Stimulated activated CD8-positive, alpha-beta memory T cell treated with anti-CD3 and anti-CD28 coated beads, Interleukin-15, amount 100 ng/mL, for 4 hours (primary cell): ENCODE data around the gene MAGI1.

ENCODE experiments used
- DNase-seq, 2 donors: peaks; one replicate each; pipeline ENCODE4 v3.0.0-alpha.2; 2020; ENCODE audit warnings: low read depth in 2 of 2

Gene MAGI1

DNA sequence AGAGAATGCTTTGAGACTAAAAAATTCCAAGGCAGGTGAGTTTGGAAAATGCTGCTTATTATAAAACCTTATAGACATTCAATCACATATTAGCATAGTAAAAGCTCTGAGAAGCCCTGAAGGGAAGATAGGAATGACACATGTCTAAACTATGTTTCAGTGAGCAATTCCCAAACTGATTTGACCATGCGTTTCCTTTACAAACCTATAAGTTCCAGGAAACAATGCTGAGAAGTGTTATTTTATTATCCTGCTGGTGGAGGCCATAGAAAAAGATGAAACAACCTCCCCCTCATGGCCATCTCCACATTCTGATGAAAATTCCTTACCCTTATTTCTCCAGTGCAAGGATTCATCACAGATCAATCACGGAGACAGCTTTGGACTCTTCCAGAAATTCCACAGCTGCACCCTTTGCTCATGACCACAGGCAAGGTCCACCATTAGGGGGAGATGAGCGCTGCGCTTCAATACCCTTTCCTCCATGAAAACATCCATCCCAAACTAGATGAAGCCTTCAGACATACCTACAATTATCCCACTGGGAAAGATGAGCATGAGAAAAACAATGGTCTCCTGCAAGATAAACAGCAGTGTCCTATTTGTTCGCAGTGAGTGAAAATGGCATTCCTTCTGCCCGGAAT, 372.1 kb downstream of the MAGI1 start:
- DNase-seq: no peak

DNA sequence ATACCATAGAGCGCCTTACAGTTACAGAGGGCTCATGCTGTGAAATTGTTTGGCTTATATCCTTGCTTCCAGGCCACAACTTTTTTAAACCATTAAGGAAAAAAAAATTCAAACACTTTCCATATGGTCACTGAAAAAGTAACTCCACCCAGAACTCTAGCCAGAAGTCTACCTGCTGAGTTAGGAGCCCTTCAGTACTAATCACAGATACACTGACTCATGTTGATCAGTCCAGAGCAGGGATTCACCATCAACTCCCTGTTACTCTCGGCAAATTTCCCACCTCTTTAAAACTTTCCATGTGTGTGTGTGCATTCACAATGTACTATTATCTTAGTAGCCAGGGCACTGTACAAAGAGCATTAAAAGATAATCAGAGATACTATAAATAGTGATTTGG, 372.8 kb downstream of the MAGI1 start:
- no peak for DNase-seq

DNA sequence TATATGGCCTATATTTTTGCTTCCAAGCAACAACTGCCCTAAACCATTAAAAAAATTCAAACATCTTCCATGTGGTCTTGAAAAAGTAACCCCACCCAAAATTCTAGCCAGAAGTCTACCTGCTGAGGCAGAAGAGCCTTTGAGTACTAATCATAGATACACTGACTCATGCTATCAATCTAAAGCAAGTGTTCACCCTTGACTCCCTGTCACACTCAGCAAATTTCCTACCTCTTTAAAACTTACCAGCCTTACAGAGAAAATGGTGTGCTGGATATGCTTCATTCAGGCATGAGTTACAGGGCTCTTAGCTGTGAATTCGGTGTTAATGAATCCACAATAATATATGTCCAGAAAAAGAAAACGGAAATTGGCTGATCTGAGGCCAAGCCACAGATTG, 373.8 kb downstream of the MAGI1 start:
- DNase-seq: no peak

DNA sequence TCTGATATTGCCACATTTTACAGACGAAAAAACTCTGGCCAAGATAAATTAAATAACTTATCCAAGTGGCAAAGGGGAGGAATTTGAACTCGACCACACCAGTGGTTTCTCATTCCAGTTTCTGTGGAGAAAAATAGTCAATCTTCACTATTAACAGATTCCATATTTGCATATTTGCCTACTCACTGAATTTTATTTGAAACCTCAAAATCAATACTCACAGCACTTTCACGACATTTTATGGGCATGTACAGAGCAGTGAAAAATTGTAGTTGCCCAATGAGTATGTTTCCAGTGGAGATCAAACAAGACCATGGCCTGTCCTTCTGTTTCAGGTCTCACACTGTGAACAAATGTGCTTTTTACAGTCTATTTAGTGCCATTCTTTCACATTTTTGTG, 374.3 kb downstream of the MAGI1 start:
- no peak for DNase-seq

DNA sequence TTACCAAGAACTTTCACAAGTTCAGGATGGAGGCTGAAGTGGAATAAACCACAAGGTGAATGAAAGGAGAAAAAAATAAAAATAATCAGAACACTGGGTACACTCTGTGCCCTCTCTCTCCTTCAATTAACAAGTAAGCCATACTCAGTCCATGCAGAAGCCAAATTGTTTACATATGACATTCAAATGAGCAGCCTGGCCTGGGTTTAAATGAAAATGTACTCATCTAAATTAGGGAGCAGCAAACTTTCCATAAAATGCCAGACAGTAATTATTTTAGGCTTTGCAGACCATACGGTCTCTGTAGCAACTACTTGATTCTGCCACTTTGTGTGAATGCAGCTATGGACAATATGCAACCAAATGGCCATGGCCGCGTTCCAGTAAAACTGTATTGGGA, 376.6 kb downstream of the MAGI1 start:
- DNase-seq: no peak

DNA sequence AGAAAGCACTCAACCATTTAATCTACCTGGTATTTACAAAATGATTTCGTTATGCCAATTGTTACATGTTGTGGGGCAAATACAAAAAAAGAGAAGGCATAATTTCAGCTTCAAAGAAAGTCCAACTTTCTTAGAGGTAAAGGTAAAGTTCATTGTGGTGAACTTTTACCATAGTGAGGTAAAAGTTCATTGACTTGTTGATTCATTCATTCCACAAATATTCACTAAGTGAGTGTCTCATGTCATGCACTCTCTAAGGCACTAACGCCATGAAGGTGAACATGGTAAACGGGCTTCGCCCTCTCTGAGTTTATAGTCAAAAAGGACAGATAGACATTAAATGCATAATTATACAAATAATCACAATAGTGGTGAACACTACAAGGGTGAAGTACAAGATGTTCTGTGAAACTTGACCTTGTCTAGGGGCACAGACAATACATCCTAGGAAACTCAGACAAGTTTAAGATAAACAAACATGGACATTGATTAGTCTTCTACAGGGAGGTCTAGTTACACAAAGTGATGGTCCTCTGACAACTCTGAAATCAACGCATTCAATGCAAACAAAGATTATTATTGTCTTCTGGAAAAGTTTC, 378.6 kb downstream of the MAGI1 start:
- no peak for DNase-seq

DNA sequence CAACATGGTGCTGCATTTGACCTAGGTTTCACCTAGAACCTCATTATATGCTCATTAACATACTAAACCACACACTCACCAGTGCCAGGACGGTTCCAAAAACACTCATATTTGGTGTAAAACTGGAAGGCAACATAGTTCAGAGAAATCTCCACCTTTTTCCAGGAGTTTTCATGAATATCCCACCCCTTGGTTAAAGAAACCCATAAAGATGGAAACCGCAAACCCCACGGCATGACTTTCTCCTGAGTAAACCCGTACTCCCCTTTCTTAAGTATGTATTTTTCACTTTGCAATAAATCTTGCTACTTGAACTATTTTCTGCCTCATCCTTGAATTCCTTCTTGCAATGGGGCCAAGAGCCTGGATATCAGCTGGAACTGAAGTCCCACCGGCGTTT, 379.3 kb downstream of the MAGI1 start:
- DNase-seq: no peak

DNA sequence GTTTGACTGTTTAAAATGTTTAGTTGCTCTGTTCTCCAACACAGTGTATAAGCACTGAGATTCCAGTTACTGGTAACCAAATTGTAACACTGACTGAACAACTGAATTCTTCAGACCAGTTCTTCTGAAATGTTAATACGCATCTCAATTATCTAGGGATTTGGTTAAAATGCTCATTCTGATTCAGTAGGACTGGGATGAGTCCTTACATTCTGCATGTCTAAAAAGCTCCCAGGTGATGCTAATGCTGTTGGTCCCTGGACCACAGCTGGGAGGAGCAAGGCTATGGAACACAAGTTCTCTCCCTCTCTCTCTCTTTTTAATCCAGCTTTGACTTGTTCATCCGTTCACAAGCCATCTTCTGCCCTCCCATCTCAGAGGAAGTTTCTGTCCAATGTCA, 380.3 kb downstream of the MAGI1 start:
- no peak for DNase-seq

DNA sequence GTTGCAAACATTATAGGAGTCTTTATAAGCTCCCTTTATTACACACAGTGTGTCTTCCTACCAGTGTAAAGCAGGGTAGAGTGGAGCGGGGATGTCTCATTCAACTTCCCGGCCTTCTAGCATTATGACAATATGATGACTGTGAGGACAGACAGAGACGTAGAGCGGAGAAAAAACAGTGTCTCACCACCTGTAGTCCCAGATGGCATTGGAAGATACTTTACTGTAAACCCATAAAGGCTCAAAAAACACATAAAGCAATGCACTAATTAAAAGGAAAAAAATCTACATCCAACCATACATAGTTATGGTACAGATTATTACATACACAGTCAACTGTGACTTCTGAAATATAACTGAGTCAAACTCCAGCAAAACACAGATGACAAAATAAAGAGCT, 383.7 kb downstream of the MAGI1 start:
- DNase-seq: no peak

DNA sequence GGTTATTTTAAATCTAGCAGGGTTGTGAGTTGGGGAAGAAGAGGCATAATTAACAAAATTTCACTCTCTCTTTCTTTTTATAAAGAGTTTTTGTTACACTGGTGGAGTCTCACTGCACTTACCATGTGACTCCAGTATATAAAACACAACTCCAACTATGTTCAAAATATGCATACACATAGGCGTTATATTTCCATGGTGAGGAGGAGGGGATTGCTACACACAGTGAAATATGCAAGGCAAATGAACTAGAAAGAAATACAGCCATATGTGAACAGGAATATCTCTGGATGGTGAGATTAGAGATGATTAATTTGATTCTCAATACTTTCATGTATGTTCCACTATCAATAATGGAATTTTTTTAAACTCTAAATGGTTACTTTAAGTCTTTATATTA, 385.0 kb downstream of the MAGI1 start:
- no peak for DNase-seq

DNA sequence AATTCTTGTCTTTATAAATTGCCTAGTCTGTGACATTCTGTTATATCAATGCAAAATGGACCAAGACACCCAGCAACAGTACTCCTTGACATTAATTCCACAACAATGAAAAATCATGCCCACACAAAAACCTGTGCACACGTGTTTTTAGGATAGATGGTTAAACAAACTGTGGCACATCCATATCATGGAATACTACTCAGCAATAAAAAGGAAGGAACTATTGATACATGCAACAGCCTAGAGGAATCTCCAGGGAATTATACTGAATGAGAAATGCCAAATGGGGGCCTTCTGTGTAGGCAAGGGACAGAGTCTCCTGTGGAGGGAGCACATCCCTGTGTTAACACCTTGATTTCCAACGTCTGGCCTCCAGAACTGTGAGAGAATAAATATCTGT, 388.5 kb downstream of the MAGI1 start:
- no peak for DNase-seq

DNA sequence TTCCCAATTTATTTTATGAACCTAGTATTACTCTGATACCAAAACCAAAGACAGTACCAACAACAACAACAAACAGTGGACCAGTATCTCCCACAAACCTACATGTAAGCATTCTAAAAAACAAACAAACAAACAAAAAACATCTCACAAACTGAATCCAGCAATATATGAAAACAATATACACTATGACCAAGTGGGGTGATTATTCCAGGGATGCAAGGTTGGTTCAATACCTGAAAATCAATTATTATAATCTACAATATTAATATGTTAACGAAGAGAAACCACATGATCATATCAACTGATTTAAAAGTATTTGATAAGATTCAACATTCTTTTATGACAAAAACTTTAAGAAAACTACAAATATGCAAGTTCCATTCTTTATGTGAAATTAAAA, 391.3 kb downstream of the MAGI1 start:
- DNase-seq: no peak

DNA sequence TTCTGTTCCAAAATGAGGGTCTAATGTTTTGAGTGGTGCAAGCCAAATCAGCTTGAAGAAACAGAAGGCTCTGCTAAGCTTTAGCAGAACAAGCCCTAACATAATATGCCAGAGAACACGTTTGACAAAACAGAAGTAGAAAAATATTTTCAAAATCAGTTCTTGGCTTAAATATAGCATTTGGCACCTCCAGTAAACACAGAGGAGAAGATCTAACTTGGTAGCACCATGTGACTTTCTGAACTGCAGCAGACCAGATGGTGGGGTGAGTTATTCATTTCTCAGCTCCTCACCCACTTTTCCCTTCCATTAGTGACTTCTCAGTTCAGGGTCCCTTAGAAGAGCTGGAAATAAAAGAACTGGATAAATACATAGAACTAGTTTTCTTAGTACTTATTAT, 395.8 kb downstream of the MAGI1 start:
- no peak for DNase-seq

DNA sequence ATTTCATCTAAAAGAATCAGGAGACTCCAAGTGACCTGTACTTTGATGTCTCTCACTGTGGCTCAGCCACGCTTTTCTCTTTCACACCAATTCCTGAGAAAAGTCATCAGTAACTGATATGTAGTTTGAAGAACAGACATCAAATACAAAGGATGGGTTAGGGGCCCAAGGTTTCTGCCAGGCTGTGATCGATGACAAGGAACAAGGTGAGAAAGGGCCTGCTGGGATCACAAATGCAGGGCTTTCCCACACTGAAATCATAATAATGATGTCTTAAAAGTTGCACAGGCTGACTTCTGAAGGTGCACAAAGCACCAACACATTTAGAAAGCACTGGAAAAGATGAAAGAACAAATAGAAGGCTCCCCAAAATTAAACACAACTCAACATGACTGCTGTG, 396.9 kb downstream of the MAGI1 start:
- no peak for DNase-seq

DNA sequence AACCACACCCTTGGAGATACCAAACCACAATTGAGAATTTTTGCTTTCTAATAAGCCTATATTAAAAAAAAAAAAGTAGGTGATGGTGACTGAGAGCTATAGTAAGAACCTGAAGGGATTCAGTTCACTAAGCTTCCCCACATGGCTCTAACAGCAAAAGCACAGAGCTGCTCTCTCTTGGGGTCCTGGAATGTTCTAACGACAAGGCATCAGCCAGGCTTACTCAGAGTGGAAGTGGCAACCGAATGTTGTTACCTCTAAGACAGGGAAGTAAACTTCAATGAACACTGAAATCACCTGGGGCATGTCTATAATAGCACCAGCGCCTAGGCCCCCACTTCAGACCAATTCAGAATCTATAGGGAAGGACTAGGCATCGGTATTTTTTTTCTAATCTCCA, 397.7 kb downstream of the MAGI1 start:
- no peak for DNase-seq

DNA sequence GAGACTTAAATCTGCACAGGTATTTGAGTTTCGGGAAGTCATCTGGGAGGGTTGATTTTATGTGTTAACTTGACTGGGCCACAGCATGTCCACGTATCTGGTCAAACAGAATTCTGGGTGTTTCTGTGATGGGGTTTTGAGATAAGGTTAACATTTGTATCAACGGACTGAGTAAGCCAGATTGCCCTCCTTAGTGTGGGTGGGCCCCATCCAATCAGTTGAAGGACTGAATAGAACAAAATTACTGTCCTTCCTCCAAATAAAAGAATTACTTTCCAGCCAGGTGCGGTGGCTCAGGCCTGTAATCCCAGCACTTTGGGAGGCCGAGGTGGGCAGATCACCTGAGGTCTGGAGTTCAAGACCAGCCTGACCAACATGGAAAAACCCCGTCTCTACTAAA, 399.3 kb downstream of the MAGI1 start:
- DNase-seq: no peak

DNA sequence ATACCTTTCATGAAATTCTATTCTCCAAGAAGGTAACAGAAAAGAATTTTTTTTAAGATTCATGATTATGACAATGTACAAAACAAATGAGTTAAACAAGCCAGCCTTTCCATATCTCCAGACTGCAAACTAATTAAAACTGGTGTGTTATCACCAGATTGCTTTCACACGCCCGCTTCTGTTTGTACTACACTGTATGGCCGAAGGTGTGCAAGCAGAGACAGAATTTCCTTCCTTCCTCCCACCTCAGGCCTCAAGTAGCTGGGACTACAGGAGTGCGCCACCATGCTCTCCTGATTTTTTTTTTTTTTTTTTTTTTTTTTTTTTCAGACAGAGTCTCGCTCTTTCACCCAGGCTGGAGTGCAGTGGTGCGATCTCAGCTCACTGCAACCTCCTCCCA, 400.4 kb downstream of the MAGI1 start:
- no peak for DNase-seq

DNA sequence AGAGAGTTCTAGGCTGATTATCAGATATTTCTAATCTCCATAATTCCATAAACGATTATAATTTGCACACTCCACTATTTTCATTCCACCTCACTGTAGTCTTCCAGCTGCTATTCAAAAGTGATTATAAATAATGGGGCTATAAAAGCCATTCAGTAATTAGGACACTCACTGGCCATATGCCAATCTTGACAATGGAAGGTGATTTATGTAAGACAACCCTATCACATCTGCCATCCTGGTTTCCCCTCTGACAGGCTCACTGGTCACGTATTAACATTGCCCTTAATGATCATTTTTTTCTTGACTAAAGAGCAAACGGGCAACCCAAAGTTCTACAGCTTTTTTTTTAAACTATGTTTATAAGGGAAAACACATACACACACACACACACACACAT, 402.4 kb downstream of the MAGI1 start:
- no peak for DNase-seq

DNA sequence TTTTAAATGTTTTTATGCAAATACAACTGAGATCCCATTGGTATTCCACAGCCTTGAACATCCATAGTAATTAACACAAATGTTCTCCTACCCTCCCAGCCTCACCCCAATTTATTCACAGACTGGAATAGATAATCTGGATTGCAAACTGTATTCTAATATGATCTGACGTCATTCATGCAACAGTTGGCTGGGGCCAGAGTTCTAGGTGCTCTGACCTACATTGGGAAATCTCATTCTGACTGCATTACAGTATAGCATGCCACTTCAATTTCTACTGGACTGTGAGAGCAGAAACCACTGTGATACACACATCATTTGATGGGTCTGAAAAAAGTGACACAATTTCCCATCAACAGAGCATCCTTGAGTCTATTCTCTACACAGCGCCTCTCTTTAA, 403.1 kb downstream of the MAGI1 start:
- DNase-seq: no peak

DNA sequence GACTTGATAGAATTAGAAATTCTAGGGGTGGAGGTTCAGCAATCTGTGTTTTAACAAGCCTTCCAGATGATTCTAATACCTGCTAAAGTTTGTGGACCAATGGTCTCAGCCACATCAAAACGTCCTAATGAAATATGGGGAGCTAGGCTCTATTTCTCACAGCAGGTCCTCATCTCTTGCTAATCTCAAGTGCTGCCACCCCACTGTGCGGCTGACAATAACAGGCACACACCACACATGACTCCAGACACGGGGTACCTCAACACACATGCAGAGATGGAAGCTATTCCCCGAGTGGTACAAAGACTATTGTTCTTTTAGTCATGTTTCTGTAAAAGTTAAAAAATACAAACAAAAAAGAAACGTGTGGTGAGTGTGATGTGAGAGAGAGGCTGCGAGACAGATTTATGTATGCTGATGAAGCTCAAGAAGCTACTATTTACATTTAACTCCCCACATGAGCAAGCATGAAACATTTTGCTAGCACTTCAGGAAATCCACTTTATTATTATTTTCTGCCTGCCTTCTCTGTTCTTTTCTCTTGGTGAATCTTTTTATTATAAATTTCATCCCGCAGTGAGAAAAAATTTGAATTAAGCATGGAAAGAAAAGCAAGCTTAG, 405.6 kb downstream of the MAGI1 start:
- no peak for DNase-seq

DNA sequence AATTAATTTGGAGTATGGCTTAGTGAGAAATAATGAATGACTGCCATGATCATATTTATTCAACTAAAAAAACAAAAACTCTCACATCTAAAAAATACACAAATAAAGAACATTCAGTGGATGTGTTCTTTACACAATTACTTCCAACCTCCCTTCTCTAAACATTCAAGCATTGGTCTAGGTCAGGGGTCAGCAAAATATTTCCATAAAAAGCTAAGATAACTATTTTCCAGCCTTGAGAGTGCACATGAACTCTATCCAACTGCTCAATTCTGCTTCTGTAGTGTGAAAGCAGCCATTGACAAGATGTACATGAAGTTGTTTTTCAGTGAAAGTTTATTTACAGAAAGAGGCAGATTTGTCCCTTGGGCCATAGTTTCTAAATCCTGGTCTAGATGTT, 406.3 kb downstream of the MAGI1 start:
- DNase-seq: no peak

DNA sequence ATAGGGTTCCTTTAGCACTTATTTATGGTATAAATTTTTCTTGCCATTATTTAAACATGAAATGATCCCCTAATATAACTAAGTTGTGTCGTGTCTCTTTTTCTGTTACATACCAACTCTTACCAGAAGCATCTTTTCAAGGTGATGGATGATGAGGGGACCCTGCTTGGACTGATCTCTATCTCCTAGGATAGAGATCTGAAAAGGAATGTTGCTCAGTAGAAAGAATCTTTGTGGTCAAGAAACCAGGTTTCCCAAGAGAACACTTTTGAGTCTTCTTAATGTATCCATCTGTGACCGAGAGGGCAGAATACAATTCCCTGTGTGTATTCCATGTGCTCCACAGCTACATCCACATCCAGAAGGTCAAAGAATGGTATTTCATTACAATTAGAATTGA, 409.7 kb downstream of the MAGI1 start:
- DNase-seq: no peak

DNA sequence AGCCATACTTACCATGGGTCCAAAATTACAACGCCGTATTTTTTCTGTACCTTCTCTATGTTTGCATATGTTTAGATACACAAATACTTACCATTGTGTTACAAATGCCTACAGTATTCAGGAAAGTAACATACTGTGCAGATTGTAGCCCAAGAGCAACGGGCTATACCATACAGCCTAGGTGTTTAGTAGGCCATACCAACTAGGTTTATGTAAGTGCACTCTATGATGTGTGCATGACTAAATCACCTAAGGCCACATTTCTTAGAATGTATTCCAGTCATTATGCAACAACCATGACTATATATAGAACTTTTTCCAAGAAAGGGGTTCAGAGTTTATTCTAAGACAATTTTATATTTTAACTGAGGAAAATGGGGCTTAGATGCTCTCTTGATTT, 411.7 kb downstream of the MAGI1 start:
- DNase-seq: no peak

DNA sequence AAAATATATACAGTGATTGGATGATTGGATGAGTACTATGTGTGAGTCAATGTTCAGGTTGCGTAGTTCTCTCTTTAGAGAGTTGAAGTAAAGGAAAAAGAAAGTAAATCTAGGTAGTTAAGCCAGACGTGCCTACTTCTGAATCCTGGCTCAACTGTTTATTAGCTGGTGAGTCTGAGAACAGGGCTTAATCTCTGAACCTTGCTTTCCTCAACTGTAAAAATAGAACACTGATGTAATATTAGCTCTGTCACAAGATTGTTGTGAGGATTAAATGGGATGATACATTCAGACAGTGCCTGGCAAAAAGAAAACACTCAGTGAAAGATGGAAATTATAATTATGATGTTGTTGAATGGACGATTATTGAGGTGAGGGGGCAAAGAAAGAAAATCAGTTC, 413.4 kb downstream of the MAGI1 start:
- DNase-seq: no peak
